ENCODE data around the gene DLG1.

DLG1 gene

GRCh38 chr3:197168063-197168462 lies 130.3 kb downstream of the DLG1 start:
- DNase-seq = no peak

DNA sequence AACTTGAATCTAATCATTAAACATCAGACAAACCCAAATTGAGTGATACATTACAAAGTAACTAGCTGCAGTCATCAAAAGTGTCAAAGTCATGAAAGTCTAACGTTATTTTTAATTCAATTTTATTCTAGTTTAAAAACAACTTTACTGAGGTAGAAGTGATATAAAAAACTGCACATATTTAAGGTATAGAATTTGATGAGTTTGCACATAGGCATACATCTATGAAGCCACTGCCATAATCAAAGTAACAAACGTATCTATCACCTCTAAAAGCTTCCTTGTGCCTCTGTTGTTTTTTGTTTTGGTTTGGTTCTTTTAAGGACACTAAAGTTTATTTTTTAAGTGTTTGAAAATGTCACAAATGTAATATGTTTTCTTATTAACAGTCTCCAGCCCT lies 130.9 kb downstream of the DLG1 start:
- DNase-seq = no peak

GRCh38 chr3:197165890-197166289 lies 132.5 kb downstream of the DLG1 start:
- DNase-seq = no peak

DNA sequence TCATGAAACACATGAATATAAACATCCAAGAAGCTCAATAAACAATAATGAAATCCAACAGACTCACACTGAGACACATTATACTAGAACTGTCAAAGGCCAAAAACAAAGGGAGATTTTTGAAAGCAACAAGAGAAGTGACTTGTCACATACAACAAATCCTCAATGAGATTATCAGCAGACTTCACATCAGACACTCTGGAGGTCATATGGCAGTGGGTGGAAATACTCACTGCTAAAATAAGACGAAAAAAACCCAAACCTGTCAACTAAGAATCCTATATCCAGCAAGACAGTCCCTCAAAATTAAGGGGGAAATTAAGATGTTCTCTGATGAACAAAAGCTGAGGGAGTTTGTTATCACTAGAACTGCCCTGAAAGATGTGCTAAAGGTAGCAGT lies 143.4 kb downstream of the DLG1 start:
- DNase-seq = no peak

GRCh38 chr3:197151580-197151979 lies 146.8 kb downstream of the DLG1 start:
- DNase-seq = peak in 1 of 2 experiments; percentile 47

GRCh38 chr3:197149528-197149927 lies 148.9 kb downstream of the DLG1 start:
- no peak for DNase-seq

DNA sequence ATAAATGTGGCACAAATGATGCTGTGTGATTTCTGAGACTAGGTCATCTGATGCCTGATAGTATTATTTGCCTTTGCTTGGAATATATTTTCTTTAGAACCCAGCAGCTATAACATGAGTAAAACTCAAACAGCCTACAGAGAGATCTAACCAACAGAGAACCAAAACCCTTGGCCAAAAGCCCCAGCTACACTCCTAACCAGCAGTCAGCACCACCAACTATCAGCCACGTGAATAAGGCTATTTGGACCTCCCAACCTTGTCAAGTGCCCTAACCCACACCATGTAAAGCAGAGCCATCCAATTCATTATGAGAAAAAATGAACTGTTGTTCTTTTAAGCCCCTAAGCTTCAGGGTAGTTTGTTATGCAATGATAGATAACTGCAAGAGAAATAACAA lies 154.2 kb downstream of the DLG1 start:
- DNase-seq = no peak

DNA sequence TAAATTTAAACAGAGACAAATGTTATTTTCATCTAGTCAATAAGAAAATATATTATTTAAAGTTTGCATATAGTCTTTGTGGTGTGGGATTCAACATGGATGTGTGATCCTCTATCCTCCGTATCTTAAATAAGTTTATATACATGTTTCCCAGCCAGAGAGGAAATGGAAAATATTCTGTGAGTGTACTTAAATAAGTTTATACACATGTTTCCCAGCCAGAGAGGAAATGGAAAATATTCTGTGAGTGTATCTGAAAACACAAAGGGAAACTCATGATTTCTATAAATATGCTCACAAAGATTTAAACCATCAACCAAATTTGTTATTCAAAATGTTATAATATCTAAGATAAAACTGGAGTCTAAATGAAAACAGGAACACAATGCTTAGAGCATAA lies 158.8 kb downstream of the DLG1 start:
- DNase-seq = no peak

DNA sequence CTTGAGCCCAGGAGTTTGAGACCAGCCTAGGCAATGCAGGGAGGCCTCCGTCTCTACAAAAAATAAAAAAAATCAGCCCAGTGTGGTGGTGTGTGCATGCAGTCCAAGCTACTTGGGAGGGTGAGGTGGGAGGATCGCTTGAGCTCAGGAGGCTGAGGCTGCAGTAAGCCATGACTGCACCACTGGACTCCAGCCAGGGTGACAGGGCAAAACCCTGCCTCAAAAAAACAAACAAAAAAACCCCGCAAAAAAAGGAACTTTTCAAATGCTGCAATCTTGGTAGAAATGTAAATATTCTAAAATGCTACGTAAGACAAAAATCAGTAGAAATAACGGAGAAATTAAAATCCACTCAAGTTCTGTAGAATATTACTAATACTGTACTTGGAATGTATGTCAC lies 160.7 kb downstream of the DLG1 start:
- DNase-seq = no peak

- no peak for DNase-seq
Measured at GRCh38 chr3:197136744-197137143, 161.7 kb downstream of the DLG1 start.

- no peak for DNase-seq
Measured at GRCh38 chr3:197135212-197135611, 163.2 kb downstream of the DLG1 start.

DNA sequence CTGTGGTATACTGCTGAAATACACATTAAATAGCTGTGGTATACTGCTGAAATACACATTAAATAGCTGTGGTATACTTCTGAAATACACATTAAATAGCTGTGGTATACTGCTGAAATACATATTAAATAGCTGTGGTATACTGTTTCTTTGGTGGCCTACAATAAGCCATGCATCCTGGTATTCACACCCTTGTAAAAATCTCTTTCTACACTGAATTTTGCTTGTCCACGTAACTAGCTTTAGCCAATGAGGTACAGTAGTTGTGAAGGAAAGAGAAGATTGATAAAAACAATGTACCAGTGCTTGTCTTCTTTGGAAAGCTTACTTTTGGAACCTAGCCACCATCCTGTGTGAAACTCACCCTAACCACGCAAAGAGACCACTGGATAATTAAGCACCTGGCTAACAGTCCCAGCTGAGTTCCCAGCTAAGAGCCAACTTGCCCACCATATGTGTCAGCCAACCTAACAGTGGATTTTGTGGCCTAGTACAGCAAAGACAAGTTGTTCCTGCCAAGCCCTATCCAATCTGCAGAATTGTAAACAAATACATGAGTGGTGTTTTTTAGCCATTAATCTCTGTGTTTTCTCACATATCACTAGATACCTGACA lies 165.4 kb downstream of the DLG1 start:
- DNase-seq = no peak

GRCh38 chr3:197125636-197126035 lies 172.8 kb downstream of the DLG1 start:
- DNase-seq = no peak

DNA sequence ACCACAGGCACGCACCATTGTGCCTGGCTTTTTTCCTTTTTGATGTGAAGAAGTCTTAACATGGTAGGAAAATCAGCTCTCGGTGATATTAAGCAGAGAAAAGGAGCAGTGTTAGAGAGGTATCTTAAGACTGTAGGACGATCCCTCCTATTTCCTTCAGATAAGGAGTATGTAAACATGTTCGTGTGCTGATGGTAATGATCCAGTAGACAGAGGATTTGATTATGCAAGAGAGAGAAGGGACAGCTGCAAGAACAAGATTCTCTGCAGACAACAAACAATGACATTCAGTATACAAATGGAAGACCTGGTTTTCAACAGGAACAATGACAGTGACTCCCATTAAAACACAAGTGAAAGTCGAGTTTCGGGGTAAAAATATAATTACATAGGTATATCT lies 173.7 kb downstream of the DLG1 start:
- no peak for DNase-seq

- no peak for DNase-seq
Measured at GRCh38 chr3:197122394-197122793, 176.0 kb downstream of the DLG1 start.

GRCh38 chr3:197117114-197117513 lies 181.3 kb downstream of the DLG1 start:
- no peak for DNase-seq

DNA sequence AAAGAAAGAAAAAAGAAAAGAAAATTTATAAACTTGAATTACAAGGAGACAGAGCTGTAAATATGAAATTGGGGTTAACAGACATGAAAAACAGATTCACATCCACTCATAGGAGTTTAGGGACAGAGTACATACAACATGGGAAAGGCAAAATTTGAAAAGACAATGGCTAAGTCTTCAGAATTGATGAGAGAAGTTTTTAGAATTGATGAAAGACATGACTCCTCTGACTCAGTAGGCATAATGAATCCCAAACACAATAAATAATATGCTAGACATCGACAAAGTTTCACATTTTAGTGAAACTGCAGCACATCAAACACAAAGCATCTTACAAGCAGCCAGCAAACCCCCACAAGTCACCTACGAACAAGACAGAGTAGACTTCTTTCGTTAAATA lies 184.4 kb downstream of the DLG1 start:
- DNase-seq = no peak

DNA sequence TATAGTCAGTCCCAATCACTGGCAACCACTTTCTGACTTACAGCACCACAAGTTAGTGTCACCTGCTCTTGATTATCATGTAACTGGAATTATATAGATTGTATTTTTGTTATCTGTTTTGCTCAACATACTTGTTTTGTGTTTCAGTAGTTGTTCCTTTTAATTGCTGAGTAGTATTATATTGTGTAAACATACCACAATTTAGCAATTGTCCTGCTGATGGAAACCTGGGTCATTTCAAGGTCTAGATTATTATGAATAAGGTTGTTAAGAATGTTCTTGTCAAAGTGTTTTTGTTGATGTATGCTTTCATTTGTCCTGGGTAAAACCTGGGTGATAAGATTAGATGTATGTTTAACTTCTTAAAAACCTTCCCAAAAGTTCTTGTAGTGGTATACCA lies 186.7 kb downstream of the DLG1 start:
- DNase-seq = no peak

GRCh38 chr3:197105786-197106185 lies 192.6 kb downstream of the DLG1 start:
- DNase-seq = no peak

- DNase-seq = no peak
Measured at GRCh38 chr3:197104738-197105137, 193.7 kb downstream of the DLG1 start.

DNA sequence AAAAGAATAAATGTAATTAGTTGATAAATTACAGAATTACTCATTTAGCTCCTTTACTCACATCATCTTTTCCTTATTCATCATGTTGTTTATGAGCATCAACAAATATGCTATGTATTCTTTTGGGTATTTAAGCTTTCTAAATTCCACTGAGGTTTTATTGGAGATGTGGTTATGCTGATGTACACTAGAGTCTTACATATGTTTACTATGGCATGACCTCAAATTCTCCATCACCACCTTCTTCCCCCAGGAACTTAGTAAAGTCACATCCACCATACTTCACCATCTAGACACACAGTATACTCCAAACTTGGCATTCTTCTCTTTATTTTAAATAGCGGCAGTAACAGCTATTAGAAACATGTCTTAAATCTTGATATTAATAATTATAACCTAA lies 194.6 kb downstream of the DLG1 start:
- no peak for DNase-seq

- DNase-seq = no peak
Measured at GRCh38 chr3:197093871-197094270, 204.5 kb downstream of the DLG1 start.

GRCh38 chr3:197088370-197088769 lies 210.0 kb downstream of the DLG1 start:
- DNase-seq = no peak

- DNase-seq = no peak
Measured at GRCh38 chr3:197085137-197085536, 213.3 kb downstream of the DLG1 start.

DNA sequence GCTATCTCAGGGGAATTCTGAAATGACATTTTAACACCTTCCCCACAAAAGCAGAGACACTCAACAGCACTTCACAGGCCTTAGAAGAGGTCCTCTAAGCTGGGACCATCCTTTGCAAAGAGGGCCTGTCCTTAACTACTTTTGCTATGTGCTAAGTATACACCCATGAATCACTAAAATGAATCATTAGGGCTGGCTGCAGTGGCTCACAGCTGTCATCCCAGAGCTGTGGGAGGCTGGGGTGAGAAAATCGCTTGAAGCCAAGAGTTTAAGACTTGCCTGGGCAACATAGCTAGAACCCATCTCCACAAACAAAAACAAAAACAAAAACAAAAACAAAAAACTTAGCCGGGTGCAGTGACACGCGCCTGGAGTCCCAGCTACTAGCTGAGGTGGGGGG lies 214.9 kb downstream of the DLG1 start:
- no peak for DNase-seq

DNA sequence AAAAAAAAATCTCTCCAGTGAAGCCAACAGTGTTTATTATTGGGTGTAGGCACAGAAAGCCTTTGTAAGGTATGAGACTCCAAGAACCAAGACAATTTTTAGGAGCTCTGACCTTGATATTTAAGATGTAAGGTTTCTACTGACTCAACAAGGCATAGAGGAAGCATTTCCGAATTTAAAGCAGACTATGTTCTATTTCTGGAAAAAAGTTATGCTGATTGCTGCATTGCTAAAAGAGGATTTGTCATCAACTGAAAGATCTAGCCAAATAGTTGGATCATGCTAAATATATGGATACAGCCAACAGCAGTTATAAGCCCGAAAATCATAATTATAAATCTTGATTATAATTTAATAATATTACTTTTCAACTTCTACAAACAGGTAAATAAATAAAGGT lies 215.5 kb downstream of the DLG1 start:
- no peak for DNase-seq

All from NCI-H2081 (cell line).